ENCODE data around the gene MROH2A.

MROH2A gene

GRCh38 chr2:233837694-233838229 lies 59.6 kb downstream of the MROH2A start:
- DNase-seq (ENCODE audit: low read depth) = no peak

- DNase-seq (ENCODE audit: low read depth) = no peak
Observed at GRCh38 chr2:233838251-233838650, 60.1 kb downstream of the MROH2A start.

- DNase-seq (ENCODE audit: low read depth) = no peak
Observed at GRCh38 chr2:233838726-233839446, 60.8 kb downstream of the MROH2A start.

- no peak for DNase-seq (ENCODE audit: low read depth)
Observed at GRCh38 chr2:233839447-233839820, 61.3 kb downstream of the MROH2A start.

- DNase-seq (ENCODE audit: low read depth) = no peak
Observed at GRCh38 chr2:233840520-233840919, 62.4 kb downstream of the MROH2A start.

- no peak for DNase-seq (ENCODE audit: low read depth)
Observed at GRCh38 chr2:233841183-233841582, 63.1 kb downstream of the MROH2A start.

- no peak for DNase-seq (ENCODE audit: low read depth)
Observed at GRCh38 chr2:233844064-233844807, 66.1 kb downstream of the MROH2A start.

- no peak for DNase-seq (ENCODE audit: low read depth)
Observed at GRCh38 chr2:233844836-233845235, 66.7 kb downstream of the MROH2A start.

- no peak for DNase-seq (ENCODE audit: low read depth)
Observed at GRCh38 chr2:233845301-233846060, 67.4 kb downstream of the MROH2A start.

GRCh38 chr2:233846387-233847247 lies 68.5 kb downstream of the MROH2A start:
- DNase-seq (ENCODE audit: low read depth) = no peak

- no peak for DNase-seq (ENCODE audit: low read depth)
Observed at GRCh38 chr2:233847248-233847898, 69.2 kb downstream of the MROH2A start.

- DNase-seq (ENCODE audit: low read depth) = no peak
Observed at GRCh38 chr2:233848276-233848675, 70.1 kb downstream of the MROH2A start.

- no peak for DNase-seq (ENCODE audit: low read depth)
Observed at GRCh38 chr2:233849607-233850271, 71.6 kb downstream of the MROH2A start.

GRCh38 chr2:233850745-233851144 lies 72.6 kb downstream of the MROH2A start:
- no peak for DNase-seq (ENCODE audit: low read depth)

GRCh38 chr2:233851169-233851568 lies 73.0 kb downstream of the MROH2A start:
- DNase-seq (ENCODE audit: low read depth) = no peak

GRCh38 chr2:233852056-233852455 lies 73.9 kb downstream of the MROH2A start:
- no peak for DNase-seq (ENCODE audit: low read depth)

- no peak for DNase-seq (ENCODE audit: low read depth)
Observed at GRCh38 chr2:233853353-233853752, 75.2 kb downstream of the MROH2A start.

GRCh38 chr2:233853883-233854240 lies 75.7 kb downstream of the MROH2A start:
- DNase-seq (ENCODE audit: low read depth) = no peak

GRCh38 chr2:233854241-233854981 lies 76.3 kb downstream of the MROH2A start, which contains the start of gene HJURP:
HJURP (minus strand) TSS chr2:233854535; CDS start chr2:233854500, 35 bp downstream.
- DNase-seq (ENCODE audit: low read depth) = peak; percentile 79

- no peak for DNase-seq (ENCODE audit: low read depth)
Observed at GRCh38 chr2:233855345-233855744, 77.2 kb downstream of the MROH2A start.
